ENCODE results near the gene PLPP1. TPM values are rescaled to one million over a fixed set of nuclear protein-coding genes. Genes with fewer than 3 reads are reported as not detected.

Gene PLPP1
- total and polyA plus RNA-seq, 2 of the 8 experiments (the other 6 are each of a cell fraction or from before 2014, with no cell fraction given): 43.7 to 91.3 TPM

DNA sequence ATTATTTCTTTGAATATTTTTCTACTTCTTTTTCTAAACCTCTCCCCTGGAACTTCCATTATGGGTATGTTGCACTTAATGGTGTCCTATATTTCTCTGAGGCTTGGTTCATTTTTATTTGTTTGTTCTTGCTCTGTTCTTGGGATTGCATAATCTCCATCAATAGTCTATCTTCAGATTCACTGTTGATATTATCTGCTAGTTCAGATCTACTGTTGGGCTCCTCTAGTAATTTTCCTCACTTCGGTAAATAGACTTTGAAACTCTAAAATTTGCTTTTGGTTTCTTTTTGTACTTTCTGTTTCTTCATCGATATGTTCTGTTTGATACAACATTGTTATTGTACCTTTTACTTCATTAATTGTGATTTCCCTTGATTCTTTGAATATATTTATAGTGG, 150.7 kb downstream of the PLPP1 start:
- no peak overlapping the region for H2BK15ac ChIP-seq (ENCODE audit: low read length)
- no peaks in the 10 kb centered on the region for H3K23me2 ChIP-seq (ENCODE audit: low read depth, low read length)
- 92% methylated on average over 2 of the region's 2 CpGs; no CpG with 5 or more reads in 1 of the 2 experiments for WGBS, 2 experiments (ENCODE audit: extremely low coverage in 1 of 2, insufficient coverage in 1 of 2, insufficient read length in 1 of 2, insufficient replicate concordance in 2 of 2, low coverage in 1 of 2, low lambda C conversion rate in 2 of 2, missing lambda C conversion rate in 1 of 2)
- H3K27me3 ChIP-seq (replicated peaks in 1 of 4; ENCODE audit: control insufficient read depth in 3 of 4, extremely low read depth in 1 of 4, insufficient read depth in 3 of 4, low read length in 3 of 4): no peaks in the 10 kb centered on the region
- no peak overlapping the region for H3K4me2 ChIP-seq (ENCODE audit: insufficient read depth in 1 of 2, low read depth in 2 of 2, low read length in 2 of 2)
- no peak overlapping the region for H3K56ac ChIP-seq (replicated peaks; ENCODE audit: insufficient read length, low read depth, low read length)
- H3K14ac ChIP-seq (ENCODE audit: insufficient read length): no peak overlapping the region
- H2AK5ac ChIP-seq (ENCODE audit: low read depth, low read length): no peak overlapping the region
- H4K5ac ChIP-seq (ENCODE audit: insufficient read length, low read depth, low read length): no peak overlapping the region
- no peaks in the 10 kb centered on the region for H3K79me1 ChIP-seq (ENCODE audit: low read depth, low read length)
- no peak overlapping the region for H4K91ac ChIP-seq (replicated peaks; ENCODE audit: insufficient read length, low read length)
- peaks cover 0 to 39% (median 8%) of the 10 kb centered on the region in 4 experiments; a peak in 6 of 8 replicates for H3K36me3 ChIP-seq (ENCODE audit: control insufficient read depth in 2 of 4, insufficient read depth in 4 of 4, low read length in 3 of 4)
- no peak overlapping the region for H3K9ac ChIP-seq (replicated peaks in 1 of 4; ENCODE audit: extremely low read depth in 1 of 4, low read depth in 3 of 4, low read length in 3 of 4)
- DNase-seq (ENCODE audit: low read depth in 1 of 2, low spot score in 2 of 2): no peak
- H3K18ac ChIP-seq (ENCODE audit: extremely low read depth, low read length): no peak overlapping the region
- no peak overlapping the region for H3K4ac ChIP-seq (replicated peaks; ENCODE audit: insufficient read length, low read depth, low read length)
- no peak overlapping the region for H2BK120ac ChIP-seq (replicated peaks; ENCODE audit: low read depth, low read length)
- no peak overlapping the region for H3K27ac ChIP-seq (ENCODE audit: low read depth, low read length)
- no peak for FAIRE-seq
- no peak overlapping the region for H3K4me3 ChIP-seq (ENCODE audit: extremely low read depth in 1 of 4, insufficient read depth in 2 of 4, low read depth in 3 of 4, low read length in 4 of 4)
- no peak overlapping the region for H2AFZ ChIP-seq (ENCODE audit: low read length)
- no peak overlapping the region for H2BK5ac ChIP-seq (ENCODE audit: low read depth, low read length)
- no peak overlapping the region for H4K8ac ChIP-seq (ENCODE audit: extremely low read depth, insufficient read depth, low read length)
- H4K20me1 ChIP-seq (replicated peaks in 1 of 2; ENCODE audit: control insufficient read depth in 1 of 2, insufficient read depth in 2 of 2, low read length in 2 of 2): no peaks in the 10 kb centered on the region
- H2BK12ac ChIP-seq (ENCODE audit: low read depth, low read length): no peak overlapping the region
- H3K4me1 ChIP-seq (replicated peaks in 1 of 4; ENCODE audit: control insufficient read depth in 3 of 4, insufficient read depth in 4 of 4, low read length in 3 of 4): peaks cover 0 to 3% (median 0%) of the 10 kb centered on the region in 4 experiments; a peak in 1 of 7 replicates
- no peak overlapping the region for H3K23ac ChIP-seq (ENCODE audit: insufficient read length)
- ChIA-PET POLR2A (ENCODE audit: partially characterized antibody) (no interaction called here), CTCF (ENCODE audit: partially characterized antibody) (no interaction called here)
- H3K79me2 ChIP-seq (ENCODE audit: control insufficient read depth in 1 of 2, insufficient read depth in 2 of 2, low read length in 2 of 2): 0 out of 4 replicates have a peak, but pooled peaks cover 0 to 2% of the 10 kb centered on the region in 2 experiments
- H2BK20ac ChIP-seq (ENCODE audit: low read length): no peak overlapping the region
- H3K9me3 ChIP-seq (ENCODE audit: insufficient read depth in 2 of 2, low read depth in 1 of 2, low read length in 1 of 2): no peaks in the 10 kb centered on the region
- TF ChIP-seq GTF2F1 (IDR thresholded peaks at IDR 0.05; ENCODE audit: borderline replicate concordance, low read depth, low read length) (no peak), EZH2 (IDR thresholded peaks at IDR 0.05; ENCODE audit: low read depth, low read length, severe bottlenecking) (no peak), CHD1 (IDR thresholded peaks at IDR 0.05; ENCODE audit: low read depth, low read length) (no peak), SP1 (IDR thresholded peaks at IDR 0.05; ENCODE audit: low read depth, low read length) (no peak), JUN (IDR thresholded peaks at IDR 0.05; ENCODE audit: low read depth, low read length) (no peak), PHF8 (conservative IDR thresholded peaks at IDR 0.05; ENCODE audit: low read depth, low read length) (no peak), GABPA (IDR thresholded peaks at IDR 0.05; ENCODE audit: borderline replicate concordance, insufficient read depth, low read length) (no peak), RBBP5 (IDR thresholded peaks at IDR 0.05; ENCODE audit: borderline replicate concordance, low read depth, low read length) (no peak), EP300 (IDR thresholded peaks at IDR 0.05; ENCODE audit: borderline replicate concordance in 1 of 2, low read depth in 2 of 2, low read length in 2 of 2) (no peak), EGR1 (IDR thresholded peaks at IDR 0.05; ENCODE audit: borderline replicate concordance, low read depth, low read length) (no peak), CREB1 (IDR thresholded peaks at IDR 0.05) (no peak), YY1 (IDR thresholded peaks at IDR 0.05; ENCODE audit: low read depth, low read length) (no peak), CEBPB (IDR thresholded peaks at IDR 0.05; ENCODE audit: low read depth, low read length) (no peak), BCL11A (IDR thresholded peaks at IDR 0.05; ENCODE audit: low read depth in 2 of 2, low read length in 2 of 2) (no peak), CBX8 (IDR thresholded peaks at IDR 0.05; ENCODE audit: borderline replicate concordance, low read depth, low read length) (no peak), JUND (IDR thresholded peaks at IDR 0.05; ENCODE audit: low read length) (no peak)

Data from H1 (cell line).